Measurements from ENCODE around the gene VASH1. TPM values are rescaled to one million over a fixed set of nuclear protein-coding genes. Genes with fewer than 3 reads are reported as not detected.

Gene VASH1
- total RNA-seq, 1 experiment from 2014 or later, result 4.8 TPM

GRCh38 chr14:76810953-76811400, 49.7 kb downstream of the VASH1 start:
- peak; percentile 50 for DNase-seq
- no peaks in the 10 kb centered on the region; the same call in 1 of the 2 replicates for H3K27me3 ChIP-seq (ENCODE audit: control insufficient read depth, insufficient read depth, low read length)
- peaks cover 24% of the 10 kb centered on the region for H3K36me3 ChIP-seq (replicated peaks; ENCODE audit: control insufficient read depth, insufficient read depth, low read length)
- no peak overlapping the region for H3K4me3 ChIP-seq (ENCODE audit: insufficient read depth, low read depth, low read length)

GRCh38 chr14:76811561-76811960, 50.3 kb downstream of the VASH1 start:
- DNase-seq, result no peak
- Histone ChIP-seq H3K27me3 (ENCODE audit: control insufficient read depth, insufficient read depth, low read length) (no peaks in the 10 kb centered on the region; the same call in 1 of the 2 replicates), H3K36me3 (replicated peaks; ENCODE audit: control insufficient read depth, insufficient read depth, low read length) (peaks cover 21% of the 10 kb centered on the region), H3K4me3 (ENCODE audit: insufficient read depth, low read depth, low read length) (peak overlapping the region; percentile 85)

- Histone ChIP-seq H3K4me3 (ENCODE audit: insufficient read depth, low read depth, low read length) (peak overlapping the region; percentile 85), H3K36me3 (replicated peaks; ENCODE audit: control insufficient read depth, insufficient read depth, low read length) (peaks cover 18% of the 10 kb centered on the region), H3K27me3 (ENCODE audit: control insufficient read depth, insufficient read depth, low read length) (no peaks in the 10 kb centered on the region; the same call in 1 of the 2 replicates)
- DNase-seq, result no peak
Observed at GRCh38 chr14:76812093-76812421, 50.8 kb downstream of the VASH1 start.

- Histone ChIP-seq H3K4me3 (ENCODE audit: insufficient read depth, low read depth, low read length) (peak within 1 kb of the TSS; percentile 85), H3K36me3 (replicated peaks; ENCODE audit: control insufficient read depth, insufficient read depth, low read length) (peaks cover 12% of the 10 kb centered on the region), H3K27me3 (ENCODE audit: control insufficient read depth, insufficient read depth, low read length) (no peaks in the 10 kb centered on the region; the same call in 1 of the 2 replicates)
- peak; percentile 97 for DNase-seq
Observed at GRCh38 chr14:76812422-76813383, 51.4 kb downstream of the VASH1 start, which contains the start of gene ANGEL1. Gene ANGEL1, minus strand, starts transcription at chr14:76812882. Its CDS starts 55 bp downstream, at chr14:76812827.

- Histone ChIP-seq H3K36me3 (replicated peaks; ENCODE audit: control insufficient read depth, insufficient read depth, low read length) (no peaks in the 10 kb centered on the region), H3K27me3 (ENCODE audit: control insufficient read depth, insufficient read depth, low read length) (no peaks in the 10 kb centered on the region; the same call in 1 of the 2 replicates), H3K4me3 (ENCODE audit: insufficient read depth, low read depth, low read length) (no peak overlapping the region)
- no peak for DNase-seq
Observed at GRCh38 chr14:76814726-76815645, 53.7 kb downstream of the VASH1 start.

GRCh38 chr14:76820700-76821099, 59.4 kb downstream of the VASH1 start:
- DNase-seq, result no peak
- no peaks in the 10 kb centered on the region; the same call in 1 of the 2 replicates for H3K27me3 ChIP-seq (ENCODE audit: control insufficient read depth, insufficient read depth, low read length)
- no peaks in the 10 kb centered on the region for H3K36me3 ChIP-seq (replicated peaks; ENCODE audit: control insufficient read depth, insufficient read depth, low read length)
- H3K4me3 ChIP-seq (ENCODE audit: insufficient read depth, low read depth, low read length), result no peak overlapping the region

- no peak for DNase-seq
- Histone ChIP-seq H3K4me3 (ENCODE audit: insufficient read depth, low read depth, low read length) (no peak within 1 kb of the TSS), H3K27me3 (ENCODE audit: control insufficient read depth, insufficient read depth, low read length) (no peaks in the 10 kb centered on the region), H3K36me3 (replicated peaks; ENCODE audit: control insufficient read depth, insufficient read depth, low read length) (no peaks in the 10 kb centered on the region)
Observed at GRCh38 chr14:76826122-76826521, 64.9 kb downstream of the VASH1 start, which contains the start of gene LRRC74A. Gene LRRC74A, plus strand, starts transcription at chr14:76826408. Its CDS starts 290 bp downstream, at chr14:76826698.

GRCh38 chr14:76827696-76828296, 66.5 kb downstream of the VASH1 start:
- no peaks in the 10 kb centered on the region for H3K36me3 ChIP-seq (replicated peaks; ENCODE audit: control insufficient read depth, insufficient read depth, low read length)
- no peaks in the 10 kb centered on the region for H3K27me3 ChIP-seq (ENCODE audit: control insufficient read depth, insufficient read depth, low read length)
- DNase-seq, result peak; percentile 41
- no peak overlapping the region for H3K4me3 ChIP-seq (ENCODE audit: insufficient read depth, low read depth, low read length)

GRCh38 chr14:76828339-76829012, 67.2 kb downstream of the VASH1 start:
- no peaks in the 10 kb centered on the region for H3K27me3 ChIP-seq (ENCODE audit: control insufficient read depth, insufficient read depth, low read length)
- no peak overlapping the region for H3K4me3 ChIP-seq (ENCODE audit: insufficient read depth, low read depth, low read length)
- H3K36me3 ChIP-seq (replicated peaks; ENCODE audit: control insufficient read depth, insufficient read depth, low read length), result no peaks in the 10 kb centered on the region
- no peak for DNase-seq

- H3K27me3 ChIP-seq (ENCODE audit: control insufficient read depth, insufficient read depth, low read length), result no peaks in the 10 kb centered on the region
- no peaks in the 10 kb centered on the region for H3K36me3 ChIP-seq (replicated peaks; ENCODE audit: control insufficient read depth, insufficient read depth, low read length)
- no peak overlapping the region for H3K4me3 ChIP-seq (ENCODE audit: insufficient read depth, low read depth, low read length)
- peak; percentile 46 for DNase-seq
Observed at GRCh38 chr14:76829013-76829365, 67.7 kb downstream of the VASH1 start.

GRCh38 chr14:76829650-76830421, 68.6 kb downstream of the VASH1 start:
- Histone ChIP-seq H3K4me3 (ENCODE audit: insufficient read depth, low read depth, low read length) (no peak overlapping the region), H3K36me3 (replicated peaks; ENCODE audit: control insufficient read depth, insufficient read depth, low read length) (no peaks in the 10 kb centered on the region), H3K27me3 (ENCODE audit: control insufficient read depth, insufficient read depth, low read length) (no peaks in the 10 kb centered on the region)
- peak; percentile 46 for DNase-seq

- Histone ChIP-seq H3K27me3 (ENCODE audit: control insufficient read depth, insufficient read depth, low read length) (no peaks in the 10 kb centered on the region), H3K4me3 (ENCODE audit: insufficient read depth, low read depth, low read length) (no peak overlapping the region), H3K36me3 (replicated peaks; ENCODE audit: control insufficient read depth, insufficient read depth, low read length) (no peaks in the 10 kb centered on the region)
- no peak for DNase-seq
Observed at GRCh38 chr14:76830556-76830955, 69.3 kb downstream of the VASH1 start.

- no peak for DNase-seq
- Histone ChIP-seq H3K36me3 (replicated peaks; ENCODE audit: control insufficient read depth, insufficient read depth, low read length) (no peaks in the 10 kb centered on the region), H3K27me3 (ENCODE audit: control insufficient read depth, insufficient read depth, low read length) (no peaks in the 10 kb centered on the region), H3K4me3 (ENCODE audit: insufficient read depth, low read depth, low read length) (no peak overlapping the region)
Observed at GRCh38 chr14:76832503-76832988, 71.3 kb downstream of the VASH1 start.

Data from H7 (cell line).